Epithelial cell of proximal tubule (primary cell): ENCODE measurements around the gene LTB. TPM values are rescaled to one million over a fixed set of nuclear protein-coding genes. Genes with fewer than 3 reads are reported as not detected.

Experiments used
- DNase-seq: peaks from one replicate; pipeline ENCODE4 v3.0.0-alpha.2; 2011; ENCODE audit warnings: low read depth
- H3K4me3 ChIP-seq: 2 replicates; pipeline ENCODE4 v1.5.1; 2011; ENCODE audit warnings: low read depth, mild to moderate bottlenecking, low read length
- total RNA-seq: library from RNA; depleted of rRNA; stranded (reverse); fragments of >200 nt; gene quantifications from 2 replicates; pipeline ENCODE4 v1.2.3, GENCODE V29; 2015
- TF ChIP-seq, protein P1 (sequence below): conservative IDR thresholded peaks from 2 replicates; pipeline ENCODE4 v1.5.1; 2012; ENCODE audit warnings: low read depth, mild to moderate bottlenecking, low read length

The LTB gene
- total RNA-seq, 1 donor from 2014 or later, result 50.8 TPM

DNA sequence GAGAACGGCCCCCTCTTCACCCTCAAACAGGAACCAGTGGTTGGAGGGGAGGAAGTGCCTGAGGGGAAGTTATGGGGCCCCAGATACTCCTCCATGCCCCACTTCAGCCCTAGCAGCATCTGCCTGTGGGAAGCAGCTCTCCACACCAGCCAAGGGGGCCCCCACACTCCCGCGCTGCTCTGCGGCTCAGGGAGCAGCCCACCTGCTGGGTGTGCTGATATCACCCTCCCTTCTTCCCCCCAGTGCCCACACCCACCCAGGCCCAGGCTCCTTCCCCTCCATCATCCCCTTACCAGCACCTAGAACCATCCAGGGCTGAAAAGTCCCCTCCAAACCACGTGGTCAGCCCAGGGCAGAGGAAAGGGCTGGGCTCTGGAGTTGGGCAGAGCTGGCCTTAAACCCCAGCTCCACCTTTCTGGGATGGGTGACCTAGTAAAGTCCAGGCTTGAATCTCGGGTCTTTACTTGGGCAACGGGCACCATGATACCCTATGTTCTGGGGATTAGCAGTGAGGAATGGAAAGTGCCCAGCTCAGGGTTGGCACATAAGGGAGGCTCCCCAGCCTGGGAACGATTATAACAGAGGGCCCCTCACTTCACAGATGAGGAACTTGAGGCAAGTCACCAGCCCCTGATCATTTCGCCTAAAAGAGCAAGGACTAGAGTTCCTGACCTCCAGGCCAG lies 4.5 kb upstream of the LTB start:
- no peak overlapping the region for H3K4me3 ChIP-seq
- TF ChIP-seq, protein P1, sequence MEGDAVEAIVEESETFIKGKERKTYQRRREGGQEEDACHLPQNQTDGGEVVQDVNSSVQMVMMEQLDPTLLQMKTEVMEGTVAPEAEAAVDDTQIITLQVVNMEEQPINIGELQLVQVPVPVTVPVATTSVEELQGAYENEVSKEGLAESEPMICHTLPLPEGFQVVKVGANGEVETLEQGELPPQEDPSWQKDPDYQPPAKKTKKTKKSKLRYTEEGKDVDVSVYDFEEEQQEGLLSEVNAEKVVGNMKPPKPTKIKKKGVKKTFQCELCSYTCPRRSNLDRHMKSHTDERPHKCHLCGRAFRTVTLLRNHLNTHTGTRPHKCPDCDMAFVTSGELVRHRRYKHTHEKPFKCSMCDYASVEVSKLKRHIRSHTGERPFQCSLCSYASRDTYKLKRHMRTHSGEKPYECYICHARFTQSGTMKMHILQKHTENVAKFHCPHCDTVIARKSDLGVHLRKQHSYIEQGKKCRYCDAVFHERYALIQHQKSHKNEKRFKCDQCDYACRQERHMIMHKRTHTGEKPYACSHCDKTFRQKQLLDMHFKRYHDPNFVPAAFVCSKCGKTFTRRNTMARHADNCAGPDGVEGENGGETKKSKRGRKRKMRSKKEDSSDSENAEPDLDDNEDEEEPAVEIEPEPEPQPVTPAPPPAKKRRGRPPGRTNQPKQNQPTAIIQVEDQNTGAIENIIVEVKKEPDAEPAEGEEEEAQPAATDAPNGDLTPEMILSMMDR, result no peak
- no peak for DNase-seq

DNA sequence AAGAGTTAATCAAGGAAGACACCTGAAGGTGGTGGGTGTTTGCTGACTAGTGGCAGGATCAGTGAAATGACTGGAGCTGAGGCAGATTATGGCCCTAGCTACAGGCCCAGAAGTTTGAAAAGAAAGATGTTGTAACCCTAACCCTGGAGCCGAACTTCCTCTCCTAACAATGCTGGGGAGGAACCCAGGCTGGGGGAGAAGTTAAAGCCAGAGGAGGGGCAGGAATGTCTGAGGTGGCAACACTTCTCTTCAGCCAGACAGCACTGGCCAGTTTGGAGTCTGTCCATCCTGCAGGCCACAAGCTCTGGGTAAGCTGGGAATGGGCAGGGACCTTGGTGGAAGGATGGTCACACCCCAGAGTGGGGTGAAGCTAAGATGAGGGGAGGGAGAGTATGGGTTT lies 3.8 kb upstream of the LTB start, which contains the start of gene LST1:
LST1 (plus strand) TSS at position 270 of the 400 bp plus-strand sequence. CDS start 1,023 bp downstream, outside the sequence.
- TF ChIP-seq, protein P1, result no peak
- DNase-seq, result no peak
- H3K4me3 ChIP-seq, result no peak within 1 kb of the TSS

DNA sequence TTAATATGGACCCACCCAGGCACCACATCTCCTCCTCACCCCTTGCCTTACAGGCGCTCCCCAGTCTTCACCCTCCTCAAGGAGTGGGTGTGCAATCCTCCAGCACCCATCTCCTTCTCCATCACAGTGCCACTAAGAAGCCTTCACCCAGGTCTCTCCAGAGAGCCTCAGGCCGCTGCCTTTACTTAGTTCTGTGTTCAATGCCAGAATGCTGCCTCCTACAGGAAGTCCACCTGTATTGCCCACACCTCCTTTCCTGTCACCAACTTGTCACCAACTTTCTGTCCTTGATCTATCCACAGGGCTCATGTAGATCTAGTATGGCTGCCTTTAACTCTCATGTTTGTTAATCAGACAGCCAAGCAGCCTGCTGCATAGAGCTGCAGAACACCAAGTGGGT lies 3.3 kb upstream of the LTB start:
- no peak overlapping the region for H3K4me3 ChIP-seq
- no peak for DNase-seq
- TF ChIP-seq, protein P1, result peak; percentile 67

DNA sequence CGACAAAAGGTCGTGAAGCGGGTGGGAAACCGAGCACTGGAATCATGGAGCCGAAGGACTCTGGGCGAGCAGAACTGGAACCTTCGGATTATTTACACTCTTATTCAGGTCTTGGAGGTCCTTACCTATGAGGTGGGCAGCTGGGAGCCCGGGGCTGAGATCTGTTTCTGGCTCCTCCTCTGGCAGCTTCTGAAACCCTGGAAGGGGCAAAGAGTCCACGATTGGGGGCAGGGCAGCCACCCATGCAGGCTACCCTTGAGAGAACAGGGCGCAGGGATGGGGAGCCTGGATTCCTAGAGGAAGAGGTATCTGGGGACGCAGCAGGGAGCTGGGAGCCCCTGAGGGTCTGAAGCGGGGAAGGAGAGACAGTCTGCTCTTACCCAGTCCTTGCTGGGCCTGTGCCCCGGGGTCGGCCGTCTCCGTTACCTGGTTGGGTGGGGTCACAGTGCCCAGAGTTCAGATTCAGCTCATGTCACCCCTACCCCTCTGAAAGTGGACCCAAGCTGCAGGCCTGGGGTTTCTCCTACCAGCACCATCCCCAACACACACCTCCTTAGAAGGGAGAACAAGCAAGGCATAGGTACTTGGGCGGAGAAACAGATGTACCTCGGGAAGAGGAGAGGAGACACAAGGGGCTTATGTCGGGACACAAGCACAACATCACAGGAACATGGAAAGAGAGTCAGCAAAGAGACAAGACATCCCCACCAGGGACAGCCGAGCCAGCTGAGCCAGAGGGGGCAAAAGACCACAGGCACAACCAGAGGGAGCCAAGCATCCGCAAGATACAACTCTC lies 592 bp downstream of the LTB start:
- peak overlapping the region; percentile 98 for H3K4me3 ChIP-seq
- DNase-seq, result no peak
- TF ChIP-seq, protein P1, result no peak

DNA sequence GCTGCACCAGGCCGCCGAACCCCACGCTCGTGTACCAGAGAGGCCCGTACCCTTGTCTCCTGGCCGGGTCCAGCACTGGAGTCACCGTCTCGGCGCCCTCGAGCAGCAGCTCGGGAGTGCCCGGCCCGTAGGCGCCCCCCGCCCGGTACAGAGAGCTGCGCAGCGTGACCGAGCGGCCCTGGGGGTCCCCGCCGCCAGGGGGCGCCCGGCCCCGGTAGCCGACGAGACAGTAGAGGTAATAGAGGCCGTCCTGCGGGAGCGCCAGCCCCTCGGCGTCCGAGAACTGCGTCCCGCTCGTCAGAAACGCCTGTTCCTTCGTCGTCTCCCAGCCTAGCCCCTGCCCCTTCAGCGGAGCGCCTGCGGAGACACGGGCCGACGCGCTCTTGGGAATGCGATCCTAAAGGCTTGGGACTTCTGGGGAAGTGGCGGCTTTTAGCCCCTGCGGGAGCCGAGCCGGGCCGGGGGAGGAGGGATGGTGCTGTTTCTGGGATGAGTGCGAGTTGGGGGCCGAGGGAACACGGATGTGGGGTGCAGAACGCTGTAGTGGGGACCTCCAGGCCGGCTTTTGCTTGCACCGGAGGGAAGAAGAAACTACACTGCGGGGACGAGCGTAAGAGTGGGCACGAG lies 1.3 kb downstream of the LTB start:
- no peak for DNase-seq
- peak overlapping the region; percentile 98 for H3K4me3 ChIP-seq
- TF ChIP-seq, protein P1, result peak; percentile 79

DNA sequence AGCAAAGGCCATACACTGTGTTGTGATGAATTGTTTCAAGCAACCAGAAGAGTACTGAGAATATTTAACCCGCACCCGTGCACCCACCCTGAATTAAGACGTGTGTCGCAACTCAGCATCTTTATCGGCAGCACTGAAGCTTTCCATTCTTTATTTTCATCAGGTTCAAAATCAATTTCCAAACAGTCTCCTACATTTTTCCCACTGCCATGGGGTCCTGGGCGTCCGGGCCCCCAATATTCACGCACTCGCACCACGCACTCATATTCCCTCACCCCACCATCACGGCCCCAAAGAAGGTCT lies 1.8 kb downstream of the LTB start:
- DNase-seq, result no peak
- H3K4me3 ChIP-seq, result peak overlapping the region; percentile 98
- TF ChIP-seq, protein P1, result no peak
